CD4-positive, alpha-beta T cell (primary cell): Measurements from ENCODE around the gene DISP3. TPM values are rescaled to one million over a fixed set of nuclear protein-coding genes. Genes with fewer than 3 reads are reported as not detected.

ENCODE experiments used
- ATAC-seq: fragments of 200-7000 bp; cut with Tn5 transposase; one replicate; pipeline ENCODE4 v1.10.0; 2022; ENCODE audit warnings: mild to moderate bottlenecking; ENCODE audit not compliant: poor library complexity
- CTCF ChIA-PET: fragments of 350-600 bp; sonication (Branson Sonifier 250); formaldehyde crosslinking; loops from one replicate; lab custom pipeline; 2021; ENCODE audit warnings: antibody characterized with exemption, inconsistent platforms; lab: Charles Lee
- POLR2A ChIA-PET: fragments of 350-600 bp; sonication (Branson Sonifier 250); formaldehyde crosslinking; loops from one replicate; lab custom pipeline; 2021; ENCODE audit warnings: antibody characterized with exemption, inconsistent platforms; lab: Charles Lee
- DNase-seq, 14 experiments: peaks; one replicate each; pipeline ENCODE4 v3.0.0-alpha.2; 2013 to 2020; ENCODE audit warnings: mixed read lengths in 2 of 14
- H3K27ac ChIP-seq, 2 donors: one replicate each; pipeline versions ENCODE4 v1.5.1 to v1.7.0; 2013; ENCODE audit warnings: low read length in 2 of 2, low read depth in 1 of 2, mild to moderate bottlenecking in 1 of 2
- H3K27me3 ChIP-seq, 2 experiments: 1 replicate in 1 of 2; 2 replicates in 1 of 2; pipeline versions ENCODE4 v1.6.1 to v1.7.0; 2013; ENCODE audit warnings: low read length in 2 of 2, control low read depth in 1 of 2, mild to moderate bottlenecking in 1 of 2, moderate library complexity in 1 of 2; ENCODE audit not compliant: insufficient read depth in 2 of 2, control insufficient read depth in 1 of 2
- H3K36me3 ChIP-seq: one replicate; pipeline ENCODE4 v1.6.1; 2013; ENCODE audit warnings: low read length, control low read depth; ENCODE audit not compliant: insufficient read depth
- H3K4me1 ChIP-seq: one replicate; pipeline ENCODE4 v1.6.1; 2013; ENCODE audit warnings: low read length, control low read depth; ENCODE audit not compliant: insufficient read depth
- H3K4me3 ChIP-seq: one replicate; pipeline ENCODE4 v1.5.1; 2013; ENCODE audit warnings: mild to moderate bottlenecking, low read length, moderate library complexity
- H3K9me3 ChIP-seq, 2 experiments: 1 replicate in 1 of 2; 2 replicates in 1 of 2; pipeline versions ENCODE4 v1.6.1 to v1.7.0; 2013; ENCODE audit warnings: low read length in 2 of 2, mild to moderate bottlenecking in 2 of 2, control low read depth in 1 of 2, moderate library complexity in 1 of 2; ENCODE audit not compliant: control insufficient read depth in 1 of 2, insufficient read depth in 1 of 2
- H3K27ac Mint-ChIP-seq: one replicate; pipeline ENCODE4 v1.8.0; 2020; ENCODE audit warnings: mixed read lengths
- H3K27me3 Mint-ChIP-seq: one replicate; pipeline ENCODE4 v1.8.0; 2021; ENCODE audit warnings: mixed read lengths
- H3K36me3 Mint-ChIP-seq: one replicate; pipeline ENCODE4 v1.8.0; 2021; ENCODE audit warnings: low read depth, mixed read lengths
- H3K4me1 Mint-ChIP-seq: one replicate; pipeline ENCODE4 v1.8.0; 2021; ENCODE audit warnings: low read depth, mixed read lengths
- H3K4me3 Mint-ChIP-seq: one replicate; pipeline ENCODE4 v1.8.0; 2020; ENCODE audit warnings: mild to moderate bottlenecking, mixed read lengths
- H3K9me3 Mint-ChIP-seq: one replicate; pipeline ENCODE4 v1.8.0; 2020; ENCODE audit warnings: mixed read lengths
- CTCF ChIP-seq: fragments of 200-600 bp; IDR thresholded peaks from one replicate; pipeline ENCODE4 v1.8.0; 2022; ENCODE audit warnings: antibody characterized with exemption, mild to moderate bottlenecking
- intact Hi-C, 2 experiments: fragments of 100-400 bp; cut with DNase I in 1 of 2; cut with micrococcal nuclease in 1 of 2; formaldehyde crosslinking; loops; one replicate each; pipeline versions ENCODE4 v1.15.1 to v1.9.0; 2023 to 2025; cut with DNase I, micrococcal nuclease
- total RNA-seq, 174 experiments: library from RNA in 2 of 174; stranded (reverse) in 2 of 174; gene quantifications; one replicate each; pipeline ENCODE4 v1.2.3 and lab custom pipeline; 2021 to 2026

The DISP3 gene
- total RNA-seq, 2 experiments from 2014 or later = 0.55 to 0.56 TPM

- Mint-ChIP-seq H3K27me3 (peaks cover 68% of the 10 kb centered on the region), H3K27ac (no peak overlapping the region), H3K4me3 (no peak overlapping the region), H3K36me3 (no peaks in the 10 kb centered on the region), H3K9me3 (peaks cover 2% of the 10 kb centered on the region), H3K4me1 (peaks cover 15% of the 10 kb centered on the region)
- DNase-seq (no peak), ATAC-seq (no peak)
- intact Hi-C loops = no loop called here
- POLR2A ChIA-PET = no interaction called here
- Histone ChIP-seq H3K4me1 (peaks cover 18% of the 10 kb centered on the region), H3K27ac (no peak overlapping the region), H3K36me3 (no peaks in the 10 kb centered on the region), H3K9me3 (peaks cover 0 to 25% of the 10 kb centered on the region in 2 experiments), H3K4me3 (no peak overlapping the region), H3K27me3 (peaks cover 39 to 56% of the 10 kb centered on the region in 2 experiments)
- no peak for TF ChIP-seq CTCF
- CTCF ChIA-PET = no interaction called here
Observed at GRCh38 chr1:11482198-11482597, 3.2 kb downstream of the DISP3 start.

GRCh38 chr1:11482701-11483479 is 3.9 kb downstream of the DISP3 start:
- no peak overlapping the region for H3K27ac ChIP-seq
- peaks cover 66% of the 10 kb centered on the region for H3K27me3 Mint-ChIP-seq
- POLR2A ChIA-PET = no interaction called here

GRCh38 chr1:11483581-11484320 is 4.8 kb downstream of the DISP3 start:
- intact Hi-C loops = no loop called here
- H3K27me3 ChIP-seq = peaks cover 34 to 44% of the 10 kb centered on the region in 2 experiments
- H3K4me3 ChIP-seq = no peak overlapping the region
- no peak overlapping the region for H3K27ac ChIP-seq
- peaks cover 0 to 18% of the 10 kb centered on the region in 2 experiments for H3K9me3 ChIP-seq
- Mint-ChIP-seq H3K9me3 (peaks cover 2% of the 10 kb centered on the region), H3K4me1 (peaks cover 11% of the 10 kb centered on the region), H3K4me3 (no peak overlapping the region), H3K27ac (no peak overlapping the region), H3K36me3 (no peaks in the 10 kb centered on the region), H3K27me3 (peaks cover 59% of the 10 kb centered on the region)
- POLR2A ChIA-PET = no interaction called here
- CTCF ChIA-PET = no interaction called here
- no peak for DNase-seq
- ATAC-seq = no peak
- H3K4me1 ChIP-seq = peaks cover 14% of the 10 kb centered on the region
- no peaks in the 10 kb centered on the region for H3K36me3 ChIP-seq
- no peak for TF ChIP-seq CTCF

More at GRCh38 chr1:11482701-11483479, 3.9 kb downstream of the DISP3 start:
- Mint-ChIP-seq H3K27ac (no peak overlapping the region), H3K9me3 (peaks cover 2% of the 10 kb centered on the region), H3K4me1 (peaks cover 15% of the 10 kb centered on the region), H3K4me3 (no peak overlapping the region), H3K36me3 (no peaks in the 10 kb centered on the region)
- peaks cover 0 to 25% of the 10 kb centered on the region in 2 experiments for H3K9me3 ChIP-seq
- DNase-seq (no peak), ATAC-seq (no peak)
- H3K4me1 ChIP-seq = peaks cover 18% of the 10 kb centered on the region
- no peak overlapping the region for H3K4me3 ChIP-seq
- no peak for TF ChIP-seq CTCF
- H3K27me3 ChIP-seq = peaks cover 36 to 51% of the 10 kb centered on the region in 2 experiments
- intact Hi-C loops = no loop called here
- H3K36me3 ChIP-seq = no peaks in the 10 kb centered on the region
- CTCF ChIA-PET = no interaction called here
